Parathyroid adenoma (tissue), 2 donors: ENCODE measurements around the gene HOXA9.
A peak's percentile ranks its signal among the peaks of the same experiment; 100 is the strongest.

Experiments used
- H2AFZ ChIP-seq: fragments of 300-600 bp; sonication (generic); one replicate; pipeline ENCODE4 v1.7.0; 2017; ENCODE audit warnings: antibody characterized with exemption, mild to moderate bottlenecking
- H3K27ac ChIP-seq: fragments of 300-600 bp; sonication (generic); one replicate; pipeline ENCODE4 v1.7.0; 2017
- H3K27me3 ChIP-seq: fragments of 300-600 bp; sonication (generic); one replicate; pipeline ENCODE4 v1.7.0; 2017; ENCODE audit warnings: low read length; ENCODE audit not compliant: control insufficient read depth, insufficient read depth
- H3K36me3 ChIP-seq: fragments of 300-600 bp; sonication (generic); one replicate; pipeline ENCODE4 v1.7.0; 2017; ENCODE audit warnings: low read length; ENCODE audit not compliant: control insufficient read depth, insufficient read depth
- H3K4me1 ChIP-seq: fragments of 300-600 bp; sonication (generic); one replicate; pipeline ENCODE4 v1.7.0; 2017; ENCODE audit warnings: control low read depth
- H3K4me2 ChIP-seq: fragments of 300-600 bp; sonication (generic); one replicate; pipeline ENCODE4 v1.7.0; 2017; ENCODE audit warnings: low read length
- H3K4me3 ChIP-seq: fragments of 300-600 bp; sonication (generic); one replicate; pipeline ENCODE4 v1.7.0; 2017; ENCODE audit warnings: low read depth, low read length
- H3K79me2 ChIP-seq: fragments of 300-600 bp; sonication (generic); one replicate; pipeline ENCODE4 v1.7.0; 2017; ENCODE audit warnings: control low read depth
- H3K9ac ChIP-seq: fragments of 300-600 bp; sonication (generic); one replicate; pipeline ENCODE4 v1.7.0; 2017; ENCODE audit warnings: mild to moderate bottlenecking
- H3K9me3 ChIP-seq: fragments of 300-600 bp; sonication (generic); one replicate; pipeline ENCODE4 v1.7.0; 2017; ENCODE audit warnings: low read length; ENCODE audit not compliant: control insufficient read depth
- CTCF ChIP-seq: fragments of 300-600 bp; sonication (generic); IDR thresholded peaks from one replicate; pipeline ENCODE4 v1.7.0; 2017; ENCODE audit warnings: antibody characterized with exemption, mild to moderate bottlenecking
- donor health status: primary hyperparathyroidism.

The HOXA9 gene

DNA sequence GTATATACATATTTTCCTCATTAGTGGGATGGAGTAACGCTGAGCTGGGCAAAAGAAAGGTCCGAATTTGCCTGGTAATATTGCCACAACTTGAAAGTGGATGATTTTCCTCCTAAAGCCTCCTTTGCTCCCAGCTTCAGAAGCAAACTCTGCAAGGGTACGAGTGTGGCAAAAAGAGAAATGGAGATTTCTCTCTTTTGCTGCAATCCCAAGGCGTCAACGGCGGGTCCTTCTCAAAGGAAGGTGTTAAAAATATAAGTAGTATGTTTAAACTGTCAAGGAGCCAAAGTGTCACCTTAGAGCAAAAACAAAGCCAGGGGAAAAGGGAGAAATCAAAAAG lies 50.5 kb downstream of the HOXA9 start:
- Histone ChIP-seq H3K4me1 (no peaks in the 10 kb centered on the region), H3K27ac (no peak overlapping the region), H3K27me3 (no peaks in the 10 kb centered on the region), H3K9me3 (no peaks in the 10 kb centered on the region), H3K9ac (no peak overlapping the region), H3K36me3 (no peaks in the 10 kb centered on the region), H3K4me2 (peak overlapping the region; percentile 72), H2AFZ (no peak overlapping the region), H3K4me3 (peak overlapping the region; percentile 75), H3K79me2 (no peaks in the 10 kb centered on the region)
- TF ChIP-seq CTCF, result no peak

DNA sequence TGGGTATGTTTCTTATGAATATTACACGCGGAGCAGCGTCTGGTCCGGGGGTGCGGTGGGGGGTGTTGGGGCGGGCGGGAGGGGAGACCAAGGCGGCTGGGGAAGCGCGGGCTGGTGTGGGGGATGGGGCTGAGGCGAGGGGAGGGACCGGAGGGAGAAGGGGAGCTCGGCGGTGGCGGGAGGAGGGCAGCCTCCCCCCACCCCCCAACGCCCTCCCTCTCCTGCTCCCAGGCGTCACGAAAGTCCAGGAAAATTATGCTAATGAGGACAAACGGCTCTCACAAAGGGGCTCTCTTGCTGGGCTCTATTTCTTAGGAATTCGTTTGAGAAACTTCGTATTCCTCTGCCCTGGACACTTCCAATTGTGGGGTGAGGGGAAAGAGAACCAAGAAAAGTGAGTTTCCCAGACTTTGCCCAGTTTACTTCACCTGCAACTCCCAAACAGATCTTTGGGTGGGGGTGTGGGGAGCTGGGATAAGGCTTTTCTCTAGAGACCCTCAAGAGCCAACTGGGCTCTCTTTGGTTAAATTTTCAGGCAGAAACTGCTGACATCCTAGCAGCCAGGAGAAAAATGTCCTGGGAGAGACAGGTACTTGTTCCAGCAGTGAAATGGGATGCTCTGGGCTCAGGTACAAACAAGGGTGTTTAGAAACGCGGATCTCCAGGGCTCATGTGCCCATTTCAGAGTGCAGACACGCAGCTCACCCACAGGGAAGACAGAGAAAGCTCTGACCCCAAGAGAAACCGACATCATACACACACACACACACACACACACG lies 51.2 kb downstream of the HOXA9 start:
- Histone ChIP-seq H3K27me3 (no peaks in the 10 kb centered on the region), H2AFZ (no peak overlapping the region), H3K4me1 (no peaks in the 10 kb centered on the region), H3K79me2 (no peaks in the 10 kb centered on the region), H3K4me2 (peak overlapping the region; percentile 54), H3K36me3 (no peaks in the 10 kb centered on the region), H3K9me3 (no peaks in the 10 kb centered on the region), H3K4me3 (peak overlapping the region; percentile 61), H3K9ac (no peak overlapping the region), H3K27ac (peak overlapping the region; percentile 60)
- TF ChIP-seq CTCF, result no peak

- no peaks in the 10 kb centered on the region for H3K36me3 ChIP-seq
- TF ChIP-seq CTCF, result no peak
- peak overlapping the region; percentile 55 for H3K27ac ChIP-seq
- H3K4me2 ChIP-seq, result peak overlapping the region; percentile 86
- H3K79me2 ChIP-seq, result no peaks in the 10 kb centered on the region
- H3K4me1 ChIP-seq, result no peaks in the 10 kb centered on the region
- peak overlapping the region; percentile 2 for H2AFZ ChIP-seq
- no peaks in the 10 kb centered on the region for H3K27me3 ChIP-seq
- no peaks in the 10 kb centered on the region for H3K9me3 ChIP-seq
- peak overlapping the region; percentile 97 for H3K4me3 ChIP-seq
- no peak overlapping the region for H3K9ac ChIP-seq
Observed at GRCh38 chr7:27112955-27113949, 52.1 kb downstream of the HOXA9 start.
